Activated CD8-positive, alpha-beta memory T cell treated with anti-CD3 and anti-CD28 coated beads for 48 hours (primary cell): ENCODE data around the gene FCHO2.

Experiments
- DNase-seq, 3 experiments: peaks; one replicate each; pipeline ENCODE4 v3.0.0-alpha.2; 2020; ENCODE audit warnings: low read depth in 2 of 3, low spot score in 2 of 3

The FCHO2 gene

GRCh38 chr5:73111536-73111935 lies 155.7 kb downstream of the FCHO2 start:
- DNase-seq: no peak

DNA sequence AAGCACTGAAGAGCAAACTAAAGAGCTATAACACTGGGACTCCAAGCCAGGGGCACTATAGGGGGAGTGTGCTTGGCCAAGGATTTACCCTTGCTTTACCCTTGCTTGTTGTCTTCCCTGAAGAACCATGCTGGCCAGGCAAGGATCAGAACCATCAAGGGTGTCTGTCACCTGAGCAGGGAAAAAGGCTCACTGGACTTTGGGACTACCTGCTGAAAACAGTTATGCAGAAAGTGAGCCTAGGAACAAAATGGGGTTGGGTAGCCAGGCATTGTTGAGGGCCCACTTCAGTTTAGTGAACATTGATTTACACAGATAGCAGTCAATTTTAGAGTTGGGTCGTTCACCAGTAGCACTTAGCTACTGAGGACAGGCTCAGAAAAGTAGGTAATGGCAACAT lies 156.5 kb downstream of the FCHO2 start:
- DNase-seq: no peak

DNA sequence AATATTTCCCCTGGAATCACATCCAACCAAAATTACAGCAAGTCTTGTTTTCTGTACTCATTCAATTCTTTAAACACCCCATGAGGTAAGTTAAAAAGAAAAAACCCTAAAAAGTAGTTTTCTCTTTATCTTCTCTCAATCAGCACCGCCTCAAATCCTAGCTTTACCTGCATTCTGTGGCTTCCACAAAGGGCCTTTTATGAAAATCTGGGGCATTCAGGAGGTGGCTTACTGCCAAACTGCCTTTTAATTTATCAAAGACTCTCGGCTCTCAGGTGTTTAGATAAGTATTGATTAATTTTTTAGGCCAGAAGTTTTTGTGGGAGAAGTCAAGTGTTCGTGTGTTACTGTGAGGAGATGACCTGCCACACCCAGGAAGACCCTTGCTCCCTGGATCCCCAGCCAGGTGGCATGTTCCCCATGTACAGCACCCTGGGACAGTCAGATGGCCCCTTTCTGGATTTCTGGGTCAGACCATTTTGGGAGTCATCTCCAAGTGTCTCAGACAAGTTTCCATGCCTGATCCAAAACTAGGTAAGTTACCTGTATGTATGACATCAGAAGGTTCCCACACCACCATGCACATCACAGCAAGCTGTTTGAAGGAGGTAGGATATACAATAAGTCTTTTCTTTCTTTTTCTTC lies 158.3 kb downstream of the FCHO2 start:
- DNase-seq: no peak

DNA sequence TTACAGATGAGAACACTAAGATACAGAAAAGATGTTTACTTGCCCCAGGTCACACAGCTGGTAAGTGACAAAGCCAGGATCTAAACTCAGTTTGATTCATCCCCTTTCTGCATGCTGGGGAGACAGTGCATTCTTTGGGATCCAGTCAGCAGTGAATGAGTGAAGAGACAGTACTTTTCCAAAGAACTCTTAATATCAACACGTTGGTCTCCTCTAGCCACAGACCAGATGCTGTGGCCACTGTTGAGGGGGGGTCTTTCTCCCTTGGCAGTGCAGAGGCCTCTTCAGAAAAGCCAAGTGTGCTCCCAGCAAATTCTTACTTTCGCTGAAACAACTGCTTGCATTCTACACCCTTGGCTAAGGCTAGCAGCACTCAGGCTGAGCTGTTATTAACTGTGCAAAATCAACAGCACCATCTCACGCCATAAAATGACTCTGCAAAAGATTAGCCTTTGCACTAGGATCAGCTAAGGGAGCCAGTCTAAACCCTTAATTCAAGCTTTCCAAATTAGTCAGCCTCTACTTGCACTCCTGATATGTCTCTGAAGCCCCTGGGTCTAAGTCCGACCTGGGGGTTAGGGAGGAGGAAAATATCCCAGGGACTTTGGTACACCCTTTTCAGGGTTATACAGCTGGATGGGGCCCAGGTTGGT lies 159.7 kb downstream of the FCHO2 start:
- DNase-seq: no peak

GRCh38 chr5:73116506-73116905 lies 160.7 kb downstream of the FCHO2 start:
- no peak for DNase-seq

DNA sequence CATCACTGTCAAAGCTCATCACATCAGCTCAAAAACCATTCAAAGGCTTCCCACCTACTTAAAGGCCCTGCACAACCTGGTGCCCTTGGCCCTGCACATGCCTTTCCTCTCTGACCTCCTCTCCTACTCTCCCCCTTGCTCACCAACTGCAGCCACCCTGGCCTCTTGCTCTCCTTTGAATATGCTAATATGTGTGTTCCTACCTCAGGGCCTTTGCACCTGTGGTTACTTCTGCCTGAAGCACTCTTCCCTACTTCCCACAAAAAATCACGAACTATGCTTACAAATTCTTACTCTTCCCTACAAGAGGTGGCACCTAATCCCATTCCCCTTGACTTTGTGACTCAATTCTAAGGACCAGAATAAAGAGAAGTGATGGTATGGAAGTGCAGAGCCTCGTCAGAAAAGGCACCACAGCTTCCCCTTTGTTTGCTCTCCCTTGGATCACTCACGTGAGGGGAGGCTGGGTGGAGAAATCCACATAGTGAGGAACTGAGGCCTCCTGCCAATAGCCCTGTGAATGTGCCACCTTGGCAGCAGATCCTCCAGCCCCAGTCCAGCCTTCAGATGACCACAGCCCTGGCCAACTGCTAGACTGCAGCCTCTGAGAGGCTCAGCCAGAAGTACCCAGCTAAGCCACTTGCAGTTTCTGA lies 161.4 kb downstream of the FCHO2 start:
- no peak for DNase-seq

- no peak for DNase-seq
These were observed 162.6 kb downstream of the FCHO2 start for GRCh38 chr5:73118391-73118973.

- DNase-seq: no peak
These were observed 163.8 kb downstream of the FCHO2 start for GRCh38 chr5:73119451-73120157.

DNA sequence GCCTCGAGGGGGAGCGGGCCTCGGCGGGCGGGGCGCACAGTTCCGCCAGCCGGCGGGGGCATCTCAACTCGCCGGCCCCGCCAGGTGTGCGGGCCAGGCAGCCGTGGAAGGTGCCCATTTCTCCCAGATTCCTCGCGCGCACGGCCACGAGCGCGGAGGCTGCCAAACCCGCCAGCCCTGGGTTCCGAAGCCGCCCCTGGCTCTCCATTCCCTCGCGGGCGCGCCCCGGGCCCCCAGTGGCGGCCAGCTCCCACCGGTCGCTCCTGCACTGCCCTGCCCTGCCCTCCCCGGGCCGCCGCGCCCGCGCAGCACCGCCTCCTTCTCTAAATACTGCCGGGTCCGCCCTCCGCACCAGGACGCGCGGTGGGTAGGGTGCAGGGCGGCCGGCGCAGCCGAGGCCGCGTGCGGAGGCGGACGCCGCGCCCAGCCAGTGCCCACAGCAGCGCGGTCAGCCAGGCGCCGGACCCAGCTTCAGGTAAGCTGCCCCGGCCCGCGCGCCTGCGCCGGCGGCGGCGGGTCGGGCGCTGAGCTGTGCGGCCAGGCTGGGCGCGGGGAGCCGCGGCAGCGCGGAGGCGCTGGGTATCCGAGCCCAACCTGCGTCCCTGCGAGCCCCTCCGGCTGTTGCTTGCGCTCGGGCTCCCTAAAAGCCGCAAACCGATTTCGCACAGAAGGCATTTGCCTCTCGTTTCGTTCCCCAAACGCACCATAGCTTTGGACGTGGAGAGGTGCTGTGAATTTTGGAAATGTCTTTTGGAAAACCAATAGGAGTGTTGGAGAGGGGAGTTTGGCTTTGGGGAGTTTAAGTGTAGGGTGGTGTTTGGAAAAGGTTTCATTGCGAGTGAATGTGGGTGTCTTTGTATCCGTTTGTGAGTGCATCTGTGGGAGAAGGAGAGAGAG lies 164.6 kb downstream of the FCHO2 start, which contains the start of gene TMEM171:
TMEM171 (plus strand) TSS at position 354 of the 897 bp plus-strand sequence. CDS start 2,799 bp downstream, outside the sequence.
- no peak for DNase-seq

DNA sequence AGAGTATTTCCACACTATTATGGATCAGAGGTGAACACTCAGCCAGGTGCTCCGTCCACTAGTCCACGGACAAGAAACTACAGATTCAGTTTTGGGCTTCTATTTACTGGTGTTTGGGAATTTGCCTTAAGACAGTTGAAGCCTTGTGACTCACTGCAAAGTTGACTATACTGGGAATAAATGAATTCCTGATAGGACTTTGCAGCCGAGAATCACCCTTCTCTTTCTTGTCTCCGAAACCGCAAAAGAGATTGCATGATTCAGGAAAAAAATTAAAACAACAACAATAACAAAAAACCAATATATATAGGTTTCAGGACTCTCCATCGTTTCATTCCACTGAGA lies 165.2 kb downstream of the FCHO2 start:
- no peak for DNase-seq

GRCh38 chr5:73122875-73123810 lies 167.3 kb downstream of the FCHO2 start:
- no peak for DNase-seq

- DNase-seq: no peak
These were observed 169.4 kb downstream of the FCHO2 start for GRCh38 chr5:73125289-73125688.

GRCh38 chr5:73126381-73126780 lies 170.5 kb downstream of the FCHO2 start:
- DNase-seq: no peak

- no peak for DNase-seq
These were observed 171.1 kb downstream of the FCHO2 start for GRCh38 chr5:73126957-73127356.

GRCh38 chr5:73129143-73129542 lies 173.3 kb downstream of the FCHO2 start:
- no peak for DNase-seq

DNA sequence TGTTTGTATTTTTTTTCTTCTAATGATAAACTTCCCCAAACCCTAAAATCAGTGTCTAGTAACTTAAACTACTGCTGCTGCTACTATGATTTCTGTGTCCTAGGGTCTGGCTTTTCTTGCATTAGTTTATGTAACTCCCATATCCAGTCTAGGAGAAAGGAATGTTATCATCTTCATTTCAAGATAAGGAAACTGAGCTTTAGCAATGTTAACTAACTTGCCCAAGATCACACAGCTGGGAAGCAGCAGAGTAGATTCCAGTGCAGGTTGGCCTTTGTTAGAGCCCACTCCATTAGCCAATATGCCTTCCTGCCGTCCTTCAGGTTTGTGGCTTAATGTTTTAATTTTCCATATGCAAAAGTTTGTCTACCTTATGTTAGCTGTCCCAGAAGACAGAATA lies 175.0 kb downstream of the FCHO2 start:
- no peak for DNase-seq

- DNase-seq: no peak
These were observed 176.0 kb downstream of the FCHO2 start for GRCh38 chr5:73131711-73132425.

DNA sequence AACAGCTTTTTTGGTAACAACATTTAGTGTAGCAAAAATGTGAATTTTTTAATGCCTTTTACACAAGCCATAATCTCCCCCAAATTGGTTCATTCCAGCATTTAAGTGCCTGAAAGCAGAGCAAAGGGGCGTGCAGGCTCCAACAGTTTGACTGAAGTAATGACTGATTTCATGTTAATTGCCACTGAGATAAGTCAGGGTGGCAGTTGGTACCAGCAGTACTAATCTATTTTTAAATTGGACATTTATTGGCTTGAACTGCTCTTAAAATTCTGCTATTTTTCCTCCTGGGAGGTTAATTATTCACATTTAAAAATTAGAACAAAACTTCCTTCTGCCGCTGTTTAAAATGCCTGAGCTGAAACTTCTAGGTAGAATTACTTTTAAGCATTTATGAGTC lies 176.9 kb downstream of the FCHO2 start:
- no peak for DNase-seq

DNA sequence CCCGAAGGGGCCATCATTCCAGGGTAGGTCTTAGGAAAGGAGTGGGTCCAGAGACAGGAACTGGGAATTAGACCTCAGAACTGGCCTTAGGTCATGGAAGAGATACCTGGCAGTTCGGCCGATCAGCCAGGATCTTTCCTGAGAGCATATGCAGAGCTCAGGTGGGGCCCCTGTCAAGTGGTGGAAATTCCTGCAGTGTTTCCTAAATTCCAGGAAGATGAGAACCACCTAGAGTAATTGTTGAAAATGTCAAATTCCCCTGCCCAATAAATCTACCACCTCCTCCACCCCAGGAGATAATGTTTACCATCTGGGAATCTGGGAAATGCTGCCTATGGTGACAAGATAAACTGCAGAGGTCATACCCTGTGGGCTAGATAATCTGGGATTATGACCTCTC lies 179.2 kb downstream of the FCHO2 start:
- DNase-seq: no peak
